ENCODE results near the gene UNC45A. TPM values are rescaled to one million over a fixed set of nuclear protein-coding genes. Genes with fewer than 3 reads are reported as not detected.

Gene UNC45A
- total RNA-seq, 1 experiment from 2014 or later = 68.4 TPM

DNA sequence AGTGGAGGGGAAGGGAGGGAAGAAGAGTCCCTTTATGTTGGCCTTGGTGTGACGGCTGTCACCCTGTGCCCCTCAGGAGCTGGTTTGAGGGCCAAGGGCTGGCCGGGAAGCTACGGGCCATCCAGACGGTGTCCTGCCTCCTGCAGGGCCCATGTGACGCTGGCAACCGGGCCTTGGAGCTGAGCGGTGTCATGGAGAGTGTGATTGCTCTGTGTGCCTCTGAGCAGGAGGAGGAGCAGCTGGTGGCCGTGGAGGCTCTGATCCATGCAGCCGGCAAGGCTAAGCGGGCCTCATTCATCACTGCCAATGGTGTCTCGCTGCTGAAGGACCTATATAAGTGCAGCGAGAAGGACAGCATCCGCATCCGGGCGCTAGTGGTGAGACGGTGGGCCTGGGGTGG is 11.5 kb downstream of the UNC45A start:
- ATAC-seq = no peak
- H3F3A ChIP-seq (ENCODE audit: low read length, unreplicated experiment) = no peaks in the 10 kb centered on the region
- no peaks in the 10 kb centered on the region for H3K27me3 ChIP-seq (ENCODE audit: low read length)
- H3K27ac ChIP-seq (ENCODE audit: low read length) = no peak overlapping the region
- no peak overlapping the region for H2AFZ ChIP-seq (ENCODE audit: low read length)
- no peak overlapping the region for H3K4me3 ChIP-seq (ENCODE audit: low read length)
- peaks cover 38% of the 10 kb centered on the region for H3K36me3 ChIP-seq (ENCODE audit: low read depth, low read length)
- ChIA-PET POLR2A (ENCODE audit: unreplicated experiment) (no interaction called here), CTCF (interaction anchor here (0.9 kb wide), 1 partner anchor 9 kb away, joined by 4 read pairs; no protein-coding TSS in a partner anchor)
- no peak for DNase-seq
- H3K4me1 ChIP-seq (ENCODE audit: insufficient read depth, low read length) = peaks cover 12% of the 10 kb centered on the region
- TF ChIP-seq, protein P1, sequence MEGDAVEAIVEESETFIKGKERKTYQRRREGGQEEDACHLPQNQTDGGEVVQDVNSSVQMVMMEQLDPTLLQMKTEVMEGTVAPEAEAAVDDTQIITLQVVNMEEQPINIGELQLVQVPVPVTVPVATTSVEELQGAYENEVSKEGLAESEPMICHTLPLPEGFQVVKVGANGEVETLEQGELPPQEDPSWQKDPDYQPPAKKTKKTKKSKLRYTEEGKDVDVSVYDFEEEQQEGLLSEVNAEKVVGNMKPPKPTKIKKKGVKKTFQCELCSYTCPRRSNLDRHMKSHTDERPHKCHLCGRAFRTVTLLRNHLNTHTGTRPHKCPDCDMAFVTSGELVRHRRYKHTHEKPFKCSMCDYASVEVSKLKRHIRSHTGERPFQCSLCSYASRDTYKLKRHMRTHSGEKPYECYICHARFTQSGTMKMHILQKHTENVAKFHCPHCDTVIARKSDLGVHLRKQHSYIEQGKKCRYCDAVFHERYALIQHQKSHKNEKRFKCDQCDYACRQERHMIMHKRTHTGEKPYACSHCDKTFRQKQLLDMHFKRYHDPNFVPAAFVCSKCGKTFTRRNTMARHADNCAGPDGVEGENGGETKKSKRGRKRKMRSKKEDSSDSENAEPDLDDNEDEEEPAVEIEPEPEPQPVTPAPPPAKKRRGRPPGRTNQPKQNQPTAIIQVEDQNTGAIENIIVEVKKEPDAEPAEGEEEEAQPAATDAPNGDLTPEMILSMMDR (conservative IDR thresholded peaks at IDR 0.05; ENCODE audit: low read depth, low read length) = no peak
- no peak for TF ChIP-seq EZH2 (IDR thresholded peaks at IDR 0.05; ENCODE audit: low read length, unreplicated experiment)
- TF ChIP-seq EZH2phosphoT487 (IDR thresholded peaks at IDR 0.05; ENCODE audit: borderline replicate concordance, low read length) = no peak
- H4K20me1 ChIP-seq (ENCODE audit: low read length) = no peaks in the 10 kb centered on the region
- H3K9me2 ChIP-seq (replicated peaks; ENCODE audit: low read length) = no peaks in the 10 kb centered on the region
- intact Hi-C loops (cut with micrococcal nuclease) = no loop called here
- H3K9me3 ChIP-seq (ENCODE audit: low read length) = no peaks in the 10 kb centered on the region
- H3K79me2 ChIP-seq (ENCODE audit: low read length) = no peaks in the 10 kb centered on the region
- BruUV-seq (replicated peaks) = no TSS peak
- no peak overlapping the region for H3K9ac ChIP-seq (ENCODE audit: low read length)
- no peak overlapping the region for H3K4me2 ChIP-seq (ENCODE audit: low read length)

- H3K36me3 ChIP-seq (ENCODE audit: low read depth, low read length) = peaks cover 43% of the 10 kb centered on the region
- no peak for ATAC-seq
Observed at GRCh38 chr15:90946941-90947576, 12.0 kb downstream of the UNC45A start.

More at GRCh38 chr15:90946941-90947576, 12.0 kb downstream of the UNC45A start:
- Histone ChIP-seq H3K4me1 (ENCODE audit: insufficient read depth, low read length) (peaks cover 12% of the 10 kb centered on the region), H3F3A (ENCODE audit: low read length, unreplicated experiment) (no peaks in the 10 kb centered on the region), H3K9me3 (ENCODE audit: low read length) (no peaks in the 10 kb centered on the region), H3K9ac (ENCODE audit: low read length) (no peak overlapping the region), H3K9me2 (replicated peaks; ENCODE audit: low read length) (no peaks in the 10 kb centered on the region), H3K27me3 (ENCODE audit: low read length) (no peaks in the 10 kb centered on the region), H3K4me3 (ENCODE audit: low read length) (no peak overlapping the region), H4K20me1 (ENCODE audit: low read length) (no peaks in the 10 kb centered on the region), H3K79me2 (ENCODE audit: low read length) (no peaks in the 10 kb centered on the region), H2AFZ (ENCODE audit: low read length) (no peak overlapping the region), H3K4me2 (ENCODE audit: low read length) (no peak overlapping the region), H3K27ac (ENCODE audit: low read length) (no peak overlapping the region)
- DNase-seq = no peak
- ChIA-PET POLR2A (ENCODE audit: unreplicated experiment) (no interaction called here), CTCF (no interaction called here)
- TF ChIP-seq EZH2 (IDR thresholded peaks at IDR 0.05; ENCODE audit: low read length, unreplicated experiment) (no peak), EZH2phosphoT487 (IDR thresholded peaks at IDR 0.05; ENCODE audit: borderline replicate concordance, low read length) (no peak)
- TF ChIP-seq, protein P1 (conservative IDR thresholded peaks at IDR 0.05; ENCODE audit: low read depth, low read length) = no peak
- intact Hi-C loops (cut with micrococcal nuclease) = no loop called here
- no TSS peak for BruUV-seq (replicated peaks)
